ENCODE measurements around the gene KLK4. TPM values are rescaled to one million over a fixed set of nuclear protein-coding genes. Genes with fewer than 3 reads are reported as not detected.

The KLK4 gene, protein sequence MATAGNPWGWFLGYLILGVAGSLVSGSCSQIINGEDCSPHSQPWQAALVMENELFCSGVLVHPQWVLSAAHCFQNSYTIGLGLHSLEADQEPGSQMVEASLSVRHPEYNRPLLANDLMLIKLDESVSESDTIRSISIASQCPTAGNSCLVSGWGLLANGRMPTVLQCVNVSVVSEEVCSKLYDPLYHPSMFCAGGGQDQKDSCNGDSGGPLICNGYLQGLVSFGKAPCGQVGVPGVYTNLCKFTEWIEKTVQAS
- not detected for total RNA-seq
- 0.39 TPM for polyA plus RNA-seq
- long read RNA-seq, donor 1: 0 reads
- long read RNA-seq, donor 2: 0 reads
- long read RNA-seq, donor 3: 0 reads
- long read RNA-seq, donor 4: 0 reads
- long read RNA-seq, donor 5: 0 reads
- long read RNA-seq, donor 6: 0 reads
- long read RNA-seq, donor 7: 0 reads
- long read RNA-seq, donor 8: 0 reads
- long read RNA-seq, donor 9: 0 reads
- long read RNA-seq, donor 10: 0 reads

DNA sequence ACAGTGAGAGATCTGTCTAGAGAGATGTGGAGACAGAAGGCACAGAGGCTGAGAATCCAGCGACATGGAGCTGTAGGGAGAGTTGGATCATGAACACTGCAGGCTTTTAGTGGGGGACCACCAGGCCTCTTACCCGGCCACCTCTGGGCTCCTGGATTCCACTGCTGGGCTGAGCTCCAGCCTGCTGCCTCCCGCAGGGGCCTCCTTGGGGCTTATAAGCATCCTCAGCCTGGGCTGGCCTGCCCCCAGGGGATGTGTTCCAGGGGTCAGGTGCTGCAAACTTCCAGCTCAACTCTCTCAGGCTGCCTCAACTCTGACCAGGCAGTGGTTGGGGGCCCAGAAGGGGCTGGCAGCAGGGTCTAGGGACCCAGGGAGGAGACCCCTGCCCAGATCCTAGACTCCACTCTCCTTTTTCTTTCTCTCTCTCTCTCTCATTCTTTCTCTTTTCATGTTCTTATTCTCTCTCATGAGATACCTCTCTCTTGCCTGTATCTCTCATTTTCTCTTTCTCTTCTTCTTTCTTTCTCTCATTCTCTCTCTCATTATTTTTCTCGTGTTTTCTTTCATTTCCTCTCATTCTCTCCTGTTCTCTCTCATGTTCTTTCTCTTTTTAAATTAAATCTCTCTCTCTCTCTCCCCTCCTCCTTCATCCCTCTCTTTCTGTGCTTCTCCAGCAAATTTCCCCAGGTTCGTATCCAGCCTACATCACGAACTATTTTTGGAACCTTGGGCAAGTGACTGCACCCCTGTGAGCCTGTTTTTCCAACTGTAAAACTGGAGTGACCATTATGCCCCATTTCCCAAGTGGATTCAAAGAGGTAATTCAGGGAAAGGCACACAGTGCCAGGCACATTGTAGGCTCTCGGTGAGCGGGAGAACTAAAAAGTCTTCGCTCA, at the start of gene KLK4:
Gene KLK4, minus strand, starts transcription at position 190 of the 896 bp plus-strand sequence. CDS start 657 bp downstream, outside the sequence.
- Histone ChIP-seq H3K27me3 (ENCODE audit: control insufficient read depth in 2 of 2, insufficient read depth in 1 of 2, low read length in 1 of 2) (peaks cover 18 to 55% of the 10 kb centered on the region in 2 donors), H3K4me1 (ENCODE audit: control insufficient read depth in 2 of 2, insufficient read depth in 2 of 2, low read length in 2 of 2) (no peaks in the 10 kb centered on the region), H3K4me3 (ENCODE audit: low read length in 2 of 2) (no peak within 1 kb of the TSS), H3K27ac (ENCODE audit: low read depth in 1 of 2, low read length in 1 of 2) (no peak within 1 kb of the TSS), H3K9me3 (ENCODE audit: control insufficient read depth in 2 of 2, insufficient read depth in 1 of 2, low read length in 1 of 2) (no peaks in the 10 kb centered on the region), H3K36me3 (ENCODE audit: control insufficient read depth in 2 of 2, insufficient read depth in 2 of 2, low read length in 1 of 2) (no peaks in the 10 kb centered on the region)
- 73% methylated on average over 9 of the region's 9 CpGs for WGBS
- DNase-seq (ENCODE audit: low read depth in 6 of 9, low spot score in 9 of 9): no peak

DNA sequence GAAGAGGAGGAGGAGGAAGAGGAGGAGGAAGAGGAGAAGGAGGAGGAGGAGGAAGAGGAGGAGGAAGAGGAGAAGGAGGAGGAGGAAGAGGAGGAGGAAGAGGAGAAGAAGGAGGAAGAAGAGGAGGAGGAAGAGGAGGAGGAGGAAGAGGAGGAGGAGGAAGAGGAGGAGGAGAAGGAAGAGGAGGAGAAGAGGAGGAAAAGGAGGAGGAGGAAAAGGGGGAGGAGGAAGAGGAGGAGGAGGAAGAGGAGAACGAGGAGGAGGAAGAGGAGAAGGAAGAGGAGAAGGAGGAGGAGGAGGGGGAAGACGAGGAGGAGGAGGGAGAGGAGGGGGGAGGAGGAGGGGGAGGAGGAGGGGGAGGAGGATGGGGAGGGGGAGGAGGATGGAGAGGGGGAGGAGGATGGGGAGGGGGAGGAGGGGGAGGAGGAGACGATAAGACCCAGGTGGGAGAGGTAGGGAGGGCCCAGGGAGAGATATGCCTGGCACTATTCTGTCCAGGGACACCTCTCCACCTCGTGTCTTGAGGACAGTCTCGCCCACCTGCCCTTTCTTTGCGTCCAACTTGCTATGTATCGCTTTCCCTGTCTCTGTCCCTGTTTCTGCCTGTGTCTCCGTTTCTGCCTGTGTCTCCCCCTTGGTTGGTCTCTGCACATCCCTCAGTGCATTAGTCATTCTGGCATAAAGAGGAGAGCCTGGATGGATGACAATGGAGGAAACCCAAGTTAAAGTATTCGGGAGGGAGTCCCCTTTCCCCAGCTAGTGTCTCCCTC, 48.7 kb upstream of the KLK4 start:
- no peak for DNase-seq (ENCODE audit: low read depth in 6 of 9, low spot score in 9 of 9)
- Histone ChIP-seq H3K4me3 (ENCODE audit: low read length in 2 of 2) (no peak overlapping the region), H3K9me3 (ENCODE audit: control insufficient read depth in 2 of 2, insufficient read depth in 1 of 2, low read length in 1 of 2) (no peaks in the 10 kb centered on the region), H3K36me3 (ENCODE audit: control insufficient read depth in 2 of 2, insufficient read depth in 2 of 2, low read length in 1 of 2) (no peaks in the 10 kb centered on the region), H3K4me1 (ENCODE audit: control insufficient read depth in 2 of 2, insufficient read depth in 2 of 2, low read length in 2 of 2) (no peaks in the 10 kb centered on the region), H3K27me3 (ENCODE audit: control insufficient read depth in 2 of 2, insufficient read depth in 1 of 2, low read length in 1 of 2) (no peaks in the 10 kb centered on the region), H3K27ac (ENCODE audit: low read depth in 1 of 2, low read length in 1 of 2) (no peak overlapping the region)
- WGBS: 72% methylated on average over 8 of the region's 9 CpGs

DNA sequence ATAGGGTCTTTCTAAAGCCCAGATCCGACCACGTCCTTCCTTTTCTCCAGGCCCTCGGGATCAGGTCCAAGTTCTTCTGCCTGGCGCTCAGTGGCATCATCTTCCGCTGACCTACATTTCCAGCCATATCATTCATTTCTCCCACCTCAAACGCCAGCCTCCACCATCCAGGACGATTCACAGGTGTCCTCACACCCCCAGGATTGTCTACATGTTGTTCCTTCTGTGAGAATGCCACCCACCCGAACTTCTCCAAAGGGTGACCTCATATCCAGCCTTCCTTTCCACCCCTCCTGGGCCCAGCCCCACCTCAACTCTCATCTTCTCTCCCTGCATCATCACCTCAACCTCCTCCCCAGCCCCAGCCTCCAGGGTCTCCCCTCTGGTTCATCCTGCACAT, 46.4 kb upstream of the KLK4 start:
- Histone ChIP-seq H3K27ac (ENCODE audit: low read depth in 1 of 2, low read length in 1 of 2) (no peak overlapping the region), H3K4me1 (ENCODE audit: control insufficient read depth in 2 of 2, insufficient read depth in 2 of 2, low read length in 2 of 2) (no peaks in the 10 kb centered on the region), H3K4me3 (ENCODE audit: low read length in 2 of 2) (no peak overlapping the region), H3K9me3 (ENCODE audit: control insufficient read depth in 2 of 2, insufficient read depth in 1 of 2, low read length in 1 of 2) (no peaks in the 10 kb centered on the region), H3K36me3 (ENCODE audit: control insufficient read depth in 2 of 2, insufficient read depth in 2 of 2, low read length in 1 of 2) (no peaks in the 10 kb centered on the region), H3K27me3 (ENCODE audit: control insufficient read depth in 2 of 2, insufficient read depth in 1 of 2, low read length in 1 of 2) (no peaks in the 10 kb centered on the region)
- 77% methylated on average over 8 of the region's 8 CpGs for WGBS
- DNase-seq (ENCODE audit: low read depth in 6 of 9, low spot score in 9 of 9): no peak

DNA sequence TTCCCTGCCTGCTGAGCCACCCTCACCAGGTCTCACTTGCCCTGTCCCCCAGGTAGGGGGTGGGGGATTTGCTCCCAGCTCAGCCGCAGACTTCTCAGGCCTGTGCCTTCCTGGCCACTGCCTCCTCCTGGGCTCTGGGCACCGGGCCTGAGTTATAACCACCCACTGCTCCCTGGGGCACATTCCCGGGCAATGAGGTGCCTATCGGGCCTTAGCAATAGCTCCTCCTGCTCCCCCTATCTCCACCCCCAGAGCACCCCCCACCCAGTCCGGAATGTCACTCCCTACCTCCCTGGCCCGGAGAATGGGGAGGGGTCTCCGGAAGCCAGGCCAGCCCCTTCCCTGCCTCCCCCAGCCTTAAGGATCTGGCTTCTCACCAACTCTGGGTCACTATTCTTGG, 41.7 kb upstream of the KLK4 start, which contains the start of gene KLK5:
Gene KLK5, minus strand, starts transcription at position 129 of the 400 bp plus-strand sequence. CDS start 381 bp downstream, outside the sequence.
- no peak for DNase-seq (ENCODE audit: low read depth in 6 of 9, low spot score in 9 of 9)
- H3K4me3 ChIP-seq (ENCODE audit: low read length in 2 of 2): no peak within 1 kb of the TSS
- WGBS: 29% methylated on average over 7 of the region's 7 CpGs
- peaks cover 0 to 2% of the 10 kb centered on the region in 2 donors for H3K27me3 ChIP-seq (ENCODE audit: control insufficient read depth in 2 of 2, insufficient read depth in 1 of 2, low read length in 1 of 2)
- H3K27ac ChIP-seq (ENCODE audit: low read depth in 1 of 2, low read length in 1 of 2): no peak within 1 kb of the TSS
- no peaks in the 10 kb centered on the region for H3K9me3 ChIP-seq (ENCODE audit: control insufficient read depth in 2 of 2, insufficient read depth in 1 of 2, low read length in 1 of 2)
- no peaks in the 10 kb centered on the region for H3K4me1 ChIP-seq (ENCODE audit: control insufficient read depth in 2 of 2, insufficient read depth in 2 of 2, low read length in 2 of 2)
- H3K36me3 ChIP-seq (ENCODE audit: control insufficient read depth in 2 of 2, insufficient read depth in 2 of 2, low read length in 1 of 2): no peaks in the 10 kb centered on the region

DNA sequence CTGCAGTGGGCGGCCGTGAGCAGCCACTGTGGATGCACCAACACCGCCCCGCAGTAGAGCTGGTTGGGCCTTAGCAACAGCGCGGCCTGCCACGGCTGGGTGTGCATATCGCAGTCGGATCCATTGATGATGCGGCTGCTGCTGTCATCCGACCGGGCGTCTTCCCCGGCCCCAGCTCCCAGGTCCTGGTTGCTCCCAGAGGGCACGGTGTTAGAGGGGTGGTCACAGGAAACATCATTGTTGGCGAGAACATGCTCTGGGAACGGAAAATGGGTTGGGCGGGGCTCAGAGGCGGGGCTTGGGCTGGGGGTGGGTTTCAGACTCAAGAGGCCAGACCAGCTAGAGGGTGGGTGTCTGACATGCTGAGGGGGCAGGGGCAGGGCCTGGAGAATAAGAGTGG, 38.7 kb upstream of the KLK4 start:
- Histone ChIP-seq H3K27me3 (ENCODE audit: control insufficient read depth in 2 of 2, insufficient read depth in 1 of 2, low read length in 1 of 2) (peaks cover 0 to 2% of the 10 kb centered on the region in 2 donors), H3K36me3 (ENCODE audit: control insufficient read depth in 2 of 2, insufficient read depth in 2 of 2, low read length in 1 of 2) (no peaks in the 10 kb centered on the region), H3K9me3 (ENCODE audit: control insufficient read depth in 2 of 2, insufficient read depth in 1 of 2, low read length in 1 of 2) (no peaks in the 10 kb centered on the region), H3K27ac (ENCODE audit: low read depth in 1 of 2, low read length in 1 of 2) (no peak overlapping the region), H3K4me1 (ENCODE audit: control insufficient read depth in 2 of 2, insufficient read depth in 2 of 2, low read length in 2 of 2) (no peaks in the 10 kb centered on the region), H3K4me3 (ENCODE audit: low read length in 2 of 2) (no peak overlapping the region)
- WGBS: 71% methylated on average over 19 of the region's 19 CpGs
- no peak for DNase-seq (ENCODE audit: low read depth in 6 of 9, low spot score in 9 of 9)

DNA sequence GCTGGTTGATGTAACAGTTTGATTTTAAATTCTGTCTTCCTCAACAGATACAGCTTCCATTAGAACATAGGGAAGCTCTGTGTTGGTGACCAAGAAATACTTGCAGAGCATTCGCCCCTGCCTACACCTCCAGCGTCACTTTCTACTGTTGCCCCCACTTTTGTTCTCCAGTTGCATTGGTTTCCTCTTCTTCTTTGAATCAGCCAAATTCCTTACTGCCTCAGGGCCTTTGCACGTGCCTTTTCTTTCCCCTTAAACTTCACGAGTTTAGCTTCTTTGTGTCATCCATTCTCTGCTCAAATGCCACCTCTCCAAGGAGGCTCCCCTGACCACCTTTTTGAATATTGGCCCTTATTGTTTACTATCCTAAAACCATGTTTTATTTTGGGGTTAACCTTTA, 35.9 kb upstream of the KLK4 start:
- Histone ChIP-seq H3K4me3 (ENCODE audit: low read length in 2 of 2) (no peak overlapping the region), H3K27ac (ENCODE audit: low read depth in 1 of 2, low read length in 1 of 2) (no peak overlapping the region), H3K4me1 (ENCODE audit: control insufficient read depth in 2 of 2, insufficient read depth in 2 of 2, low read length in 2 of 2) (no peaks in the 10 kb centered on the region), H3K36me3 (ENCODE audit: control insufficient read depth in 2 of 2, insufficient read depth in 2 of 2, low read length in 1 of 2) (no peaks in the 10 kb centered on the region), H3K27me3 (ENCODE audit: control insufficient read depth in 2 of 2, insufficient read depth in 1 of 2, low read length in 1 of 2) (peaks cover 0 to 2% of the 10 kb centered on the region in 2 donors), H3K9me3 (ENCODE audit: control insufficient read depth in 2 of 2, insufficient read depth in 1 of 2, low read length in 1 of 2) (no peaks in the 10 kb centered on the region)
- WGBS: 86% methylated on average over 4 of the region's 4 CpGs
- DNase-seq (ENCODE audit: low read depth in 6 of 9, low spot score in 9 of 9): no peak

DNA sequence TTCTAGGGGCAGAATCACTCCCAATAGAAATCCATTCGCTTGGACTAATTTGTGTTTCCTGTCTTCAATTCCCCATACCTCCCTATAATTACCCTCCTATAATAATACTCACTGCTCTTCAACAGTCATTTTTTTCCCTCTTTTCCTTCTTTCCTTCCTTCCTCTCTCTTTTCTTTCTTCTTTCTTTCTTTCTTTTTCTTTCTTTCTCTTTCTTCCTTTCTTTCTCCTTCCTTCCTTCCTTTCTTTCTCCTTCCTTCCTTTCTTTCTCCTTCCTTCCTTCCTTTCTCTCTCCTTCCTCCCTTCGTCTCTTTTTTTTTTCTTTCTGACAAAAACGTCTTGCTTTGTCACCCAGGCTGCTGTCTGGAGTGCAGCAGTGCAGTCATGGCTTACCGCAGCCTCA, 33.6 kb upstream of the KLK4 start:
- H3K9me3 ChIP-seq (ENCODE audit: control insufficient read depth in 2 of 2, insufficient read depth in 1 of 2, low read length in 1 of 2): no peaks in the 10 kb centered on the region
- H3K4me1 ChIP-seq (ENCODE audit: control insufficient read depth in 2 of 2, insufficient read depth in 2 of 2, low read length in 2 of 2): no peaks in the 10 kb centered on the region
- no peaks in the 10 kb centered on the region for H3K36me3 ChIP-seq (ENCODE audit: control insufficient read depth in 2 of 2, insufficient read depth in 2 of 2, low read length in 1 of 2)
- H3K27ac ChIP-seq (ENCODE audit: low read depth in 1 of 2, low read length in 1 of 2): no peak overlapping the region
- WGBS: 66% methylated on average over 4 of the region's 4 CpGs
- peaks cover 0 to under 1% of the 10 kb centered on the region in 2 donors for H3K27me3 ChIP-seq (ENCODE audit: control insufficient read depth in 2 of 2, insufficient read depth in 1 of 2, low read length in 1 of 2)
- no peak overlapping the region for H3K4me3 ChIP-seq (ENCODE audit: low read length in 2 of 2)
- no peak for DNase-seq (ENCODE audit: low read depth in 6 of 9, low spot score in 9 of 9)

DNA sequence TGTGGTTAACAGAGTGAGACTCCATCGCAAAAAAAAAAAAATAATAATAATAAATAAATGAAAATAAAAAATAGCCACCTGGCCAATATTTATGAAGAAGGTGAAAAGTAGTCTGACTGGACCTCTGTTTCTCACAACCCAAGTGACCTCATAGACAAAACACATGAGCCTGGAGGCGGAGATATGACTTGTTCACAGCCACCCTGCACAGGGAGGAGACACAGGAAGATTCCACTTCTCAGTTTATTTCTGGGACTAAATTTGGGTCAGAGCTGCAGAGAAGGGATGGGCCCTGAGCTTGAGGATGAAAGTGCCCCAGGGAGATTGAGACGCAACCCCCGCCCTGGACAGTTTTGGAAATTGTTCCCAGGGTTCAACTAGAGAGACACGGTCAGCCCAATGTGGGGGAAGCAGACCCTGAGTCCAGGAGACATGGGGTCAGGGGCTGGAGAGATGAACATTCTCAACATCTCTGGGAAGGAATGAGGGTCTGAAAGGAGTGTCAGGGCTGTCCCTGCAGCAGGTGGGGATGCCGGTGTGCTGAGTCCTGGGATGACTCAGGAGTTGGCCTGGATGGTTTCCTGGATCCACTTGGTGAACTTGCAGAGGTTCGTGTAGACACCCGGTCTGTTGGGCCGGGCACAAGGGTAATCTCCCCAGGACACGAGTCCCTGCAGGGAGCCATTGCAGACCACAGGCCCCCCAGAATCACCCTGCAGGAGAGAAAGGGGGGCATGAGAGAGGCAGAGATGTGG, 32.1 kb upstream of the KLK4 start:
- no peaks in the 10 kb centered on the region for H3K27me3 ChIP-seq (ENCODE audit: control insufficient read depth in 2 of 2, insufficient read depth in 1 of 2, low read length in 1 of 2)
- H3K4me1 ChIP-seq (ENCODE audit: control insufficient read depth in 2 of 2, insufficient read depth in 2 of 2, low read length in 2 of 2): no peaks in the 10 kb centered on the region
- no peak for DNase-seq (ENCODE audit: low read depth in 6 of 9, low spot score in 9 of 9)
- no peak overlapping the region for H3K4me3 ChIP-seq (ENCODE audit: low read length in 2 of 2)
- 91% methylated on average over 10 of the region's 10 CpGs for WGBS
- peaks cover 0 to 3% of the 10 kb centered on the region in 2 donors for H3K9me3 ChIP-seq (ENCODE audit: control insufficient read depth in 2 of 2, insufficient read depth in 1 of 2, low read length in 1 of 2)
- H3K27ac ChIP-seq (ENCODE audit: low read depth in 1 of 2, low read length in 1 of 2): no peak overlapping the region
- no peaks in the 10 kb centered on the region for H3K36me3 ChIP-seq (ENCODE audit: control insufficient read depth in 2 of 2, insufficient read depth in 2 of 2, low read length in 1 of 2)
